ENCODE results near the gene SPDYE2B.
"Not testable (repeated sequence)": the region's sequence is repeated elsewhere in the genome, so short reads cannot be mapped to it uniquely, and the experiment has no call there.

The SPDYE2B gene

GRCh38 chr7:102649924-102650323, at the start of gene SPDYE2B:
Gene SPDYE2B, plus strand, starts transcription at chr7:102650319. Its CDS starts 2,030 bp downstream, at chr7:102652349.
- DNase-seq (ENCODE audit: low read depth) = not testable (repeated sequence)

- not testable (repeated sequence) for DNase-seq (ENCODE audit: low read depth)
Observed at GRCh38 chr7:102602317-102602716, 47.8 kb upstream of the SPDYE2B start.

- DNase-seq (ENCODE audit: low read depth) = not testable (repeated sequence)
Observed at GRCh38 chr7:102604431-102605145, 45.5 kb upstream of the SPDYE2B start.

GRCh38 chr7:102606848-102607247, 43.3 kb upstream of the SPDYE2B start:
- not testable (repeated sequence) for DNase-seq (ENCODE audit: low read depth)

- DNase-seq (ENCODE audit: low read depth) = not testable (repeated sequence)
Observed at GRCh38 chr7:102609734-102610133, 40.4 kb upstream of the SPDYE2B start.

- not testable (repeated sequence) for DNase-seq (ENCODE audit: low read depth)
Observed at GRCh38 chr7:102610441-102610840, 39.7 kb upstream of the SPDYE2B start.

- DNase-seq (ENCODE audit: low read depth) = not testable (repeated sequence)
Observed at GRCh38 chr7:102611013-102611674, 39.0 kb upstream of the SPDYE2B start.

- DNase-seq (ENCODE audit: low read depth) = not testable (repeated sequence)
Observed at GRCh38 chr7:102611675-102612325, 38.3 kb upstream of the SPDYE2B start.

- not testable (repeated sequence) for DNase-seq (ENCODE audit: low read depth)
Observed at GRCh38 chr7:102613575-102614345, 36.4 kb upstream of the SPDYE2B start.

GRCh38 chr7:102614346-102614697, 35.8 kb upstream of the SPDYE2B start:
- not testable (repeated sequence) for DNase-seq (ENCODE audit: low read depth)

- not testable (repeated sequence) for DNase-seq (ENCODE audit: low read depth)
Observed at GRCh38 chr7:102614873-102615272, 35.2 kb upstream of the SPDYE2B start.

- DNase-seq (ENCODE audit: low read depth) = not testable (repeated sequence)
Observed at GRCh38 chr7:102615930-102616329, 34.2 kb upstream of the SPDYE2B start.

- not testable (repeated sequence) for DNase-seq (ENCODE audit: low read depth)
Observed at GRCh38 chr7:102616507-102617125, 33.5 kb upstream of the SPDYE2B start, which contains the start of gene RASA4. Gene RASA4, minus strand, starts transcription at chr7:102616756. Its CDS starts 67 bp downstream, at chr7:102616689.

GRCh38 chr7:102618122-102618521, 32.0 kb upstream of the SPDYE2B start:
- not testable (repeated sequence) for DNase-seq (ENCODE audit: low read depth)

GRCh38 chr7:102627271-102627904, 22.7 kb upstream of the SPDYE2B start:
- not testable (repeated sequence) for DNase-seq (ENCODE audit: low read depth)

- DNase-seq (ENCODE audit: low read depth) = not testable (repeated sequence)
Observed at GRCh38 chr7:102630622-102631021, 19.5 kb upstream of the SPDYE2B start.

GRCh38 chr7:102634299-102634698, 15.8 kb upstream of the SPDYE2B start:
- not testable (repeated sequence) for DNase-seq (ENCODE audit: low read depth)

- DNase-seq (ENCODE audit: low read depth) = not testable (repeated sequence)
Observed at GRCh38 chr7:102635354-102635753, 14.8 kb upstream of the SPDYE2B start.

- DNase-seq (ENCODE audit: low read depth) = not testable (repeated sequence)
Observed at GRCh38 chr7:102636956-102637355, 13.2 kb upstream of the SPDYE2B start.

GRCh38 chr7:102638848-102639247, 11.3 kb upstream of the SPDYE2B start:
- DNase-seq (ENCODE audit: low read depth) = not testable (repeated sequence)

- not testable (repeated sequence) for DNase-seq (ENCODE audit: low read depth)
Observed at GRCh38 chr7:102642691-102643090, 7.4 kb upstream of the SPDYE2B start, which contains the start of gene UPK3BL1. Gene UPK3BL1, minus strand, starts transcription at chr7:102642791. Its CDS starts 50 bp downstream, at chr7:102642741.

Data from non-pigmented ciliary epithelial cell (primary cell).